ENCODE results near the gene VAT1.
"Not testable (repeated sequence)": the region's sequence is repeated elsewhere in the genome, so short reads cannot be mapped to it uniquely, and the experiment has no call there.

Gene VAT1

GRCh38 chr17:42997984-42998938 is 23.9 kb downstream of the VAT1 start, which contains the start of gene RPL27:
TSS of gene RPL27 (plus strand) at chr17:42998419. CDS start at chr17:42998751, 332 bp downstream.
- Mint-ChIP-seq H3K9me3 (no peaks in the 10 kb centered on the region), H3K27me3 (no peaks in the 10 kb centered on the region), H3K36me3 (peaks cover 16% of the 10 kb centered on the region), H3K4me3 (peak within 1 kb of the TSS; percentile 98), H3K27ac (peak within 1 kb of the TSS; percentile 99), H3K4me1 (peaks cover 24% of the 10 kb centered on the region)

GRCh38 chr17:42997390-42997983 is 24.7 kb downstream of the VAT1 start:
- no peaks in the 10 kb centered on the region for H3K27me3 Mint-ChIP-seq
- peaks cover 24% of the 10 kb centered on the region for H3K4me1 Mint-ChIP-seq
- peak overlapping the region; percentile 99 for H3K27ac Mint-ChIP-seq
- peak overlapping the region; percentile 98 for H3K4me3 Mint-ChIP-seq
- peaks cover 16% of the 10 kb centered on the region for H3K36me3 Mint-ChIP-seq
- no peaks in the 10 kb centered on the region for H3K9me3 Mint-ChIP-seq

DNA sequence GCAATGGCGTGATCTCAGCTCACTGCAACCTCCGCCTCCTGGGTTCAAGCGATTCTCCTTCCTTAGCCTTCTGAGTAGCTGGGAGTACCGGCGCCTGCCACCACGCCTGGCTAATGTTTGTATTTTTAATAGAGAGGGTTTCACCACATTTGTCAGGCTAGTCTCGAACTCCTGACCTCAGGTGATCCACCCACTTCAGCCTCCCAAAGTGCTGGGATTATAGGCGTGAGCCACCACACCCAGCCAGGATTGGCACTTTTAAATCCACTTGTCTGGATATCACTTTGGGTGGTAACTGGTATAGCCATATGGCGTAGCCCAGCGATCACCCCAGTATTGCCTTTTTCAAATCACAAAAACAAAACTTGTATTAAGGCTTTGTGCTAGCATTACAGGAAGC is 28.3 kb downstream of the VAT1 start:
- H3K4me1 Mint-ChIP-seq = peaks cover 10% of the 10 kb centered on the region
- not testable (repeated sequence) for H3K4me3 Mint-ChIP-seq, H3K27ac Mint-ChIP-seq, H3K9me3 Mint-ChIP-seq, H3K27me3 Mint-ChIP-seq
- H3K36me3 Mint-ChIP-seq = peaks cover 15% of the 10 kb centered on the region

GRCh38 chr17:42992872-42993271 is 29.3 kb downstream of the VAT1 start:
- Mint-ChIP-seq H3K4me3 (no peak overlapping the region), H3K36me3 (peaks cover 17% of the 10 kb centered on the region), H3K9me3 (no peaks in the 10 kb centered on the region), H3K4me1 (peaks cover 7% of the 10 kb centered on the region), H3K27ac (no peak overlapping the region), H3K27me3 (no peaks in the 10 kb centered on the region)

- peaks cover 17% of the 10 kb centered on the region for H3K36me3 Mint-ChIP-seq
- no peaks in the 10 kb centered on the region for H3K27me3 Mint-ChIP-seq
- no peaks in the 10 kb centered on the region for H3K9me3 Mint-ChIP-seq
- H3K4me1 Mint-ChIP-seq = no peaks in the 10 kb centered on the region
- no peak overlapping the region for H3K4me3 Mint-ChIP-seq
- no peak overlapping the region for H3K27ac Mint-ChIP-seq
Measured at GRCh38 chr17:42991471-42991870, 30.7 kb downstream of the VAT1 start.

- Mint-ChIP-seq H3K27me3 (no peaks in the 10 kb centered on the region), H3K4me1 (peaks cover 10% of the 10 kb centered on the region), H3K36me3 (peaks cover 19% of the 10 kb centered on the region)
Measured at GRCh38 chr17:42989726-42990652, 32.2 kb downstream of the VAT1 start.

DNA sequence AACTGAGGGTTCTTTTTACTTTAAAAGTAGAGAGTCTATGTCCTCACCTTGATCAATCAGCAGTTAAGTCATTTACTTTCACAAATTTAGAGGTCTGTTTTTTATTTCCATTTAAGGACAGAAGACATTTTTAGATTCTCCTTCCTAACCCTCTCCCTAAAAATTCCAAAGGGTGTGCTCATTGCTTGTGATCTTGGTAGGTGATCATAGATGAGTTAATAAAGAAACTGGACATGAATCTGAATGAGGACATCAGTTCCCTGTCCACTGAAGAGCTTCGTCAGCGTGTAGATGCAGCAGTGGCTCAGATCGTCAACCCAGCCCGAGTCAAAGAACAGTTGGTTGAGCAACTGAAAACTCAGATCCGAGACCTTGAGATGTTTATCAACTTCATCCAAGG is 33.0 kb downstream of the VAT1 start:
- Mint-ChIP-seq H3K36me3 (peaks cover 19% of the 10 kb centered on the region), H3K9me3 (no peaks in the 10 kb centered on the region), H3K27me3 (no peaks in the 10 kb centered on the region), H3K27ac (no peak overlapping the region), H3K4me1 (peaks cover 13% of the 10 kb centered on the region), H3K4me3 (no peak overlapping the region)

More at GRCh38 chr17:42989726-42990652, 32.2 kb downstream of the VAT1 start:
- peak overlapping the region; percentile 23 for H3K27ac Mint-ChIP-seq
- H3K4me3 Mint-ChIP-seq = no peak overlapping the region
- no peaks in the 10 kb centered on the region for H3K9me3 Mint-ChIP-seq

DNA sequence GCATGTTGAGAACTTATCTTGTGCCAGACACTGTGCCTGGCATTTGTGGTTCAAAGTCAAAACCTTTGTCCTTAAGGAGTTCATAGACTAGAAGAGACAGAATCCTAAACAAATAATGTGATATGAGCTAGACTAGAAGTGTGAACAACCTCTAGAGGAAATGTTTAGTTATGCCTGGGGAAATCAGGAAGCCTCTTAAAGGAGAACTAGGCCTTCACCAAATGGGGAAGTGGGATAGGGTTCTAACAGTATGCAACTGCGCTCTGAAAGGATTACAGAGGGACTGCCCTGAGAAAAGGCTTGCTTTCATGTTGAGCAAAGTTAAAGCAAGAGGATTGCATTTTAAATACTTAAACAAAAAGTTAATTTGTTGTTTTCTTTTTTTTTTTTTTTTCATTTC is 37.0 kb downstream of the VAT1 start:
- no peaks in the 10 kb centered on the region for H3K9me3 Mint-ChIP-seq
- no peak overlapping the region for H3K4me3 Mint-ChIP-seq
- no peaks in the 10 kb centered on the region for H3K27me3 Mint-ChIP-seq
- H3K27ac Mint-ChIP-seq = no peak overlapping the region
- H3K36me3 Mint-ChIP-seq = peaks cover 17% of the 10 kb centered on the region
- peaks cover 34% of the 10 kb centered on the region for H3K4me1 Mint-ChIP-seq

GRCh38 chr17:42982266-42982665 is 39.9 kb downstream of the VAT1 start:
- H3K36me3 Mint-ChIP-seq = peaks cover 8% of the 10 kb centered on the region
- peak overlapping the region; percentile 68 for H3K27ac Mint-ChIP-seq

DNA sequence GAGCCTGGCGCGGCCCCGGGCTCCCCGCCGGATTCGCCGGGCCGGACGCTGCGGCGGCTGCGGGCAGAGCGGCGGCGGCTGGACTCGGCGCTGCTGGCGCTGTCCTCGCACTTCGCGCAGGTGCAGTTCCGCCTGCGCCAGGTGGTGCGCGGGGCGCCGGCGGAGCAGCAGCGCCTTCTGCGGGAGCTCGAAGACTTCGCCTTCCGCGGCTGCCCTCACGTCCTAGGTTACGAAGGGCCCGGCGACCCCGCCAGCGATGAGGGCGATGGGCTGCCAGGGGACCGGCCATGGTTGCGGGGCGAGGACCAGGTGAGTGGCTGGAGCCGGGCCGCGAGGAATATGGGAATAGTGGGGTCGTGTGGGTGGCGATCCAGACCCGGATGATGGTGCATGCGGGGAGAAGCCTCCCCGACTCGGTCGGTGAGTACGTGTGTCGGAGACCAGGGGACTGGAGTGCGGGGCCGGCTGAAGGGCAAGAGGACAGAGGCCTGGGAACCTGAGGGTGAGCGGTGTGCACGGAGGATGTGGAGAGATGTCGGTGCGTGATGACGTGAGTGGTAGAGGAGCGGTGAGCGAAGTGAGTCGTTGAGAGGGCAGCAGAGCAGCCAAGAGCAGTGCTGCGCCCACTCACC is 41.3 kb downstream of the VAT1 start:
- H3K4me1 Mint-ChIP-seq = peaks cover 43% of the 10 kb centered on the region
- peak overlapping the region; percentile 96 for H3K4me3 Mint-ChIP-seq
- no peaks in the 10 kb centered on the region for H3K27me3 Mint-ChIP-seq
- H3K36me3 Mint-ChIP-seq = peaks cover 8% of the 10 kb centered on the region
- no peaks in the 10 kb centered on the region for H3K9me3 Mint-ChIP-seq
- peak overlapping the region; percentile 90 for H3K27ac Mint-ChIP-seq

More at GRCh38 chr17:42982266-42982665, 39.9 kb downstream of the VAT1 start:
- Mint-ChIP-seq H3K9me3 (no peaks in the 10 kb centered on the region), H3K4me3 (peak overlapping the region; percentile 96), H3K27me3 (no peaks in the 10 kb centered on the region), H3K4me1 (peaks cover 44% of the 10 kb centered on the region)

DNA sequence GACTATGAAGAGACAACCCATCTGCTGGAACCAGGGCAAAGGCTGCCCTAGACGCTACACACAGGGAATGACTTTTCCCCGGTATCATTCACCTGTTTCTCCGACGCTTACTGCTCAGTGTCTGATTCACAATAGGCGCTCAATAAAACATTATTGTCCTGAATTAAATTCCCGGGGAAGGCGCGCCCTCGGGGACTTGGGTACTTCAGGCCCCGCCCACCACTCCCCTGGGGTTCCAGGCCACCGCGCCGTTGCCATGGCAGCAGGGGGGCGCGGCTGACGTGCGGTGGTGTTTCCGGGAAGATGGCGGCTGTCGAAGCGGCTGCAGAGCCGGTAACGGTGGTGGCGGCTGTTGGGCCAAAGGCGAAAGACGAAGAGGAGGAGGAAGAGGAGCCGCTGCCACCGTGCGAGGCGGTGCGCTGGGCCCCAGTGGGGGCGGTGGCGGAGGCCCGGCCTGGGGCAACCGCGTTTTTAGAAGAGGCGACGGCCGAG is 41.9 kb downstream of the VAT1 start, which contains the start of gene RUNDC1:
Gene RUNDC1, plus strand, starts transcription at position 292 of the 492 bp plus-strand sequence. Its CDS starts 12 bp downstream, at position 304.
- Mint-ChIP-seq H3K27me3 (no peaks in the 10 kb centered on the region), H3K4me1 (peaks cover 38% of the 10 kb centered on the region), H3K4me3 (peak within 1 kb of the TSS; percentile 99), H3K36me3 (peaks cover 8% of the 10 kb centered on the region), H3K9me3 (no peaks in the 10 kb centered on the region), H3K27ac (peak within 1 kb of the TSS; percentile 99)

- Mint-ChIP-seq H3K4me1 (peaks cover 34% of the 10 kb centered on the region), H3K27ac (peak within 1 kb of the TSS; percentile 99), H3K9me3 (no peaks in the 10 kb centered on the region), H3K27me3 (no peaks in the 10 kb centered on the region), H3K4me3 (peak within 1 kb of the TSS; percentile 99), H3K36me3 (peaks cover 6% of the 10 kb centered on the region)
Measured at GRCh38 chr17:42979511-42980273, 42.5 kb downstream of the VAT1 start, which contains the start of gene PTGES3L. TSS of gene PTGES3L (minus strand) at chr17:42980080. CDS start at chr17:42980053, 27 bp downstream.

- H3K4me3 Mint-ChIP-seq, H3K9me3 Mint-ChIP-seq, H3K27ac Mint-ChIP-seq, H3K27me3 Mint-ChIP-seq, H3K36me3 Mint-ChIP-seq: not testable (repeated sequence)
- H3K4me1 Mint-ChIP-seq = peaks cover 14% of the 10 kb centered on the region
Measured at GRCh38 chr17:42975701-42976100, 46.5 kb downstream of the VAT1 start.

- no peaks in the 10 kb centered on the region for H3K36me3 Mint-ChIP-seq
- peaks cover 11% of the 10 kb centered on the region for H3K4me1 Mint-ChIP-seq
- H3K27me3 Mint-ChIP-seq = no peaks in the 10 kb centered on the region
- H3K27ac Mint-ChIP-seq = no peak overlapping the region
- no peaks in the 10 kb centered on the region for H3K9me3 Mint-ChIP-seq
- H3K4me3 Mint-ChIP-seq = no peak overlapping the region
Measured at GRCh38 chr17:42975265-42975664, 46.9 kb downstream of the VAT1 start.
